Fibroblast of the aortic adventitia (primary cell): ENCODE measurements around the gene ITPRIP. TPM values are rescaled to one million over a fixed set of nuclear protein-coding genes. Genes with fewer than 3 reads are reported as not detected.
A peak's percentile ranks its signal among the peaks of the same experiment; 100 is the strongest.

Source experiments
- DNase-seq: peaks from one replicate; pipeline ENCODE4 v3.0.0-alpha.2; 2010; ENCODE audit warnings: low read depth
- H3K4me3 ChIP-seq: 2 replicates; pipeline ENCODE4 v1.5.1; 2011; ENCODE audit warnings: low read depth, mild to moderate bottlenecking, control low read depth, low read length, moderate library complexity
- total RNA-seq: library from RNA; depleted of rRNA; stranded (reverse); fragments of >200 nt; gene quantifications from 2 replicates; pipeline ENCODE4 v1.2.3, GENCODE V29; 2012; ENCODE audit warnings: low replicate concordance
- TF ChIP-seq, protein P1 (sequence below): IDR thresholded peaks from 2 replicates; pipeline ENCODE4 v1.5.1; 2011; ENCODE audit warnings: mild to moderate bottlenecking, low read length, control low read depth, inconsistent platforms; ENCODE audit not compliant: insufficient read depth

ITPRIP gene
- total RNA-seq, 1 donor: 15.7 TPM

DNA sequence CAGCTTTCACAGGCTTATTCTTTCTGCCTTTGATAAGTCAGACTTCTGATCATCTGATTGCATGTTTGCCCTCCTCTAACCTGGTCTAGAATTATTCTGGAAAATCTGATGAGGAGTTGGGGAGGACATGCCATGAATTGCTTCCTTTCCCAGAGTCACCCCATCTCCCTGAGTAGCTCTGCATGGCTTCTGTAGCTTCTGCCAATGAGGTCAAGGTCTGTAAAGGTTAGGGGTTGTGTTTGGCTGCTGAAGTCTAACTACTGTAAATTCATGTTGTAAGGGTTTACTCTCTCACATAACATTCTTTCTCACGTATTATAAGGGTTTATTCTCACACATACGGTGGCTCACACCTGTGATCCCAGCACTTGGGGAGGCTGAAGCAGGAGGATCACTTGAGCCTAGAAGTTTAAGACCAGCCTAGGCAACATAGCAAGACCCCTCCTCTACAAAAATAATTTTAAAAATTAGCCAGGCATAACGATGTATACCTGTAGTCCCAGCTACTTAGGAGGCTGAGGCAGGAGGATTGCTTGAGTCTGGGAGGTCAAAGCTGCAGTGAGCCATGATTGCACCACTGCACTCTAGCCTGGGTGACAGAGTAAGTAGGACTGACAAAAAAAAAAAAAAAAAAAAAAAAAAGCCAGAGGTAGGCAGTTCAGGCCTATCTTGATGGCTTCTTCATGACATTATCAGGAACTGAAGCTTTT lies 58.6 kb downstream of the ITPRIP start:
- TF ChIP-seq, protein P1, sequence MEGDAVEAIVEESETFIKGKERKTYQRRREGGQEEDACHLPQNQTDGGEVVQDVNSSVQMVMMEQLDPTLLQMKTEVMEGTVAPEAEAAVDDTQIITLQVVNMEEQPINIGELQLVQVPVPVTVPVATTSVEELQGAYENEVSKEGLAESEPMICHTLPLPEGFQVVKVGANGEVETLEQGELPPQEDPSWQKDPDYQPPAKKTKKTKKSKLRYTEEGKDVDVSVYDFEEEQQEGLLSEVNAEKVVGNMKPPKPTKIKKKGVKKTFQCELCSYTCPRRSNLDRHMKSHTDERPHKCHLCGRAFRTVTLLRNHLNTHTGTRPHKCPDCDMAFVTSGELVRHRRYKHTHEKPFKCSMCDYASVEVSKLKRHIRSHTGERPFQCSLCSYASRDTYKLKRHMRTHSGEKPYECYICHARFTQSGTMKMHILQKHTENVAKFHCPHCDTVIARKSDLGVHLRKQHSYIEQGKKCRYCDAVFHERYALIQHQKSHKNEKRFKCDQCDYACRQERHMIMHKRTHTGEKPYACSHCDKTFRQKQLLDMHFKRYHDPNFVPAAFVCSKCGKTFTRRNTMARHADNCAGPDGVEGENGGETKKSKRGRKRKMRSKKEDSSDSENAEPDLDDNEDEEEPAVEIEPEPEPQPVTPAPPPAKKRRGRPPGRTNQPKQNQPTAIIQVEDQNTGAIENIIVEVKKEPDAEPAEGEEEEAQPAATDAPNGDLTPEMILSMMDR: no peak
- DNase-seq: no peak
- no peak overlapping the region for H3K4me3 ChIP-seq

DNA sequence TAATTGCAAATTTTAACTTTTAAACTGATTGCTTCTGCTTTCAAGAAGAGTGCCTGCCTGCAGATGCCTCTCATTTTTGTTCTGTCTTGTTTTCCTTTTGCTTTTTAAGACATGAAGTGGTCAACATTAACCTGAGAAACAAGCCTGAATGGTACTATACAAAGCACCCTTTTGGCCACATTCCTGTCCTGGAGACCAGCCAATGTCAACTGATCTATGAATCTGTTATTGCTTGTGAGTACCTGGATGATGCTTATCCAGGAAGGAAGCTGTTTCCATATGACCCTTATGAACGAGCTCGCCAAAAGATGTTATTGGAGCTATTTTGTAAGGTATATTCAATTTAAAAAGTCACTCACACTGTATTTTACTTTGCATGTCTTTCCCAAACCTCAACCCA lies 60.5 kb downstream of the ITPRIP start:
- DNase-seq: no peak
- no peak overlapping the region for H3K4me3 ChIP-seq
- TF ChIP-seq, protein P1: no peak

DNA sequence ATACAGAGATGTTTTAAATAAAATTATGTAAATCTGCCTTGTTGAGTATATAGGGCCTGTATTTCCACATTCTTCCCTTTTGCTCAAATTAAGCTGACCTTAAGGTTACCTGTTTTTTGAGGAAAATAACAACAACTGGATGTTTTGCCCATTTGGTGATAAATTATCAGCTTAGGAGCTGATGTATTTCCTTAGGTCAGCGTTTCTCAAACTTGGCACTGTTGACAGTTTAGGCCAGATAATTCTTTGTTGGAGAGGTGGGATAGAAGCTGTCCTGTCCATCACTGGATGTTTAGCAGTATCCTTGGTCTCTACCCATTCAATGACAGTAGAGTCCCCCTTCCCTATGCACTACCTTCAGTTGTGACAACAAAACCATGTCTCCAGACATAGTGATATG lies 62.1 kb downstream of the ITPRIP start:
- DNase-seq: no peak
- H3K4me3 ChIP-seq: no peak overlapping the region
- TF ChIP-seq, protein P1: no peak

DNA sequence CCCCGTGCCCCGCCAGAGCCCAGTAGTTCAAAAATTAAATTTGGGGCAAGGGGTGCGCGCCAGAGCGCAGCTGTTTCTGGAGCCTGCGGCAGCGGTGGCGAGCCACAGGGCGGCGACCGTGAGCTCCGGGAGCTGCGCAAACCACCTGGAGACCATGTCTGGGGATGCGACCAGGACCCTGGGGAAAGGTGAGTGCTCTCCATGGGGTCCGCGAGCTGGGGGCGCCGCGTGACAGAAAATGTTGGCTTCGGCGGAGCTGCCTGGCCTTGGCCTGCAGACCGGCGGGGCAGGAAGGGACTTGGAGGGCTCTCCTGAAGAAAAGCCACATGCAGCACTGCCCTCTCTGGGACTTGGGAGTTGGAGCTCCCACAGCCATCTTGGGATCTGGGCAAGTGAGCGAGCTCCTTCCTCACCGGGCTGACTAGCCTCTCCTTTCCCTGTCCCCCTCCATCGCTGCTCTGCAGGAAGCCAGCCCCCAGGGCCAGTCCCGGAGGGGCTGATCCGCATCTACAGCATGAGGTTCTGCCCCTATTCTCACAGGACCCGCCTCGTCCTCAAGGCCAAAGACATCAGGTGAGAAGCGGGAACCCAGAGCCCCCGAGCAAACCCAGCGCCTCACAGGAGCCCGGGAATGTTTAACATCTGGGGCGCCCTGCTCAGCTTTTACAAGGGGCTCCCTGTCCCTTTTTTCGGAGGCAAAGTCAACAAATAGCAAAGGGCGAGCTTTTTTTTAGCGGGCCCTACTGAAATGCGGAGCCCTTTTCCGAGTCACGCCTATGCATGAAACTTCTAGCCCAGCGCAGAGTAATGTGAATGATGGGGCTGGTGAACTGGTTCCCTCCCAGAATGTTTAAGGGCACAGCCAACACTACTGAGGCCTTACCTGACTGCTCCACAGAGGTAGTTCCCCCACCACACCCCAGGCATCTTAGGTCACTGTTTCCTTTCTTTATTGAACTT lies 63.2 kb downstream of the ITPRIP start:
- peak; percentile 33 for DNase-seq
- TF ChIP-seq, protein P1: peak; percentile 95
- H3K4me3 ChIP-seq: peak overlapping the region; percentile 53

DNA sequence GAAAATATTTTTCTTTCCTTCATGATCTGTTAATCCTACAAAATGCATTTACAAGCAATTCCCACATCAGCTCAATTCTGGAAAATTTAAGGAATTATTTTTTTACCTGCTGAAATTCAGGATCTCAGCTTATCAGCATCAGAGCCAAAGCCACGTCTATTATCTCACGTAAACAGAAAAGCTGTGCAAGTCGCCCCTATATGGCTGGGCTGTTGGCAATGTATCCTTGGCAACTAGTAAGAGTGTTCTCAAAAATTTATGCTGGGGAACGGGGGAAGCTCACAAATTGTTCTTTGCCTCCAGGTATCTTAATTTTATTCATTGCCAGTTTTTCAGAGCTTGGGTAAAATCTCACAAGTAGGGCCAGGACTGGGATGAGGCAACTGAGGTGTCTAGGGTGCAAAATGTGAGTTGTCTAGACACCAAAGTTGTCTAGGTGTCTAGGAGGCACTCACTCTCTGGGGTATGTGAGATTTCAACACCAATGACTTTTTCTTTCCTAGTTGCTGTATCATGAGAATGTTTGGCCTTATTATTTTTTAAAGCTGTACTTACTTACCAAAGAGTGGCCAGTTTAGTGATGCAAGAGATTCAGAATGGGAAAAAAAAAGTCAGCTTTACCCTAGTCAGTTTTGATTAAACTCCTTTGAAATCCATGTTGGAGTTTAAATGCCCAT lies 64.2 kb downstream of the ITPRIP start:
- peak; percentile 57 for DNase-seq
- no peak overlapping the region for H3K4me3 ChIP-seq
- TF ChIP-seq, protein P1: no peak

DNA sequence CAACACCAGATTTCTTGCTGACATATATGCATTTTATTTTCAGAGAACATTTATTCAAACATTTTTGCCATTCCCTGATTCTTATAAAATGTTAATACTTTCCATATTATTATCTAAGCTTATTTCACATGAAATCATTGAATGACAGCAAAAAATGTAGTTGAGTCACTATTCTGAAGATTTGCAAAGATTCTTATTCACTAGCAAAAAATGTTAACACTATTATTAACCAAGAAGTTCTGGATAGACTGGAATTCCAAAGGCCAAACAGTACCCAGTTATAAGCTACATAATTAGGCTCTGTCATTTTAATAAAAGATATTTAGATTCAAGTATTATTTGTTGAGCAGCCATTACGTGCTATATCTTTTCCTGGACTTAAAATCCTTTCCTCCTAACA lies 65.0 kb downstream of the ITPRIP start:
- DNase-seq: peak; percentile 41
- H3K4me3 ChIP-seq: no peak overlapping the region
- TF ChIP-seq, protein P1: no peak
